Psoas muscle (tissue), 8 donors: Measurements from ENCODE around the gene BLCAP. TPM values are rescaled to one million over a fixed set of nuclear protein-coding genes. Genes with fewer than 3 reads are reported as not detected.

Experiments used
- ATAC-seq, 4 donors: fragments of 200-7000 bp; cut with Tn5 transposase; one replicate each; pipeline ENCODE4 v1.9.1; 2020; ENCODE audit warnings: moderate library complexity in 3 of 4, mild to moderate bottlenecking in 2 of 4
- DNase-seq, 2 donors: peaks; one replicate each; pipeline ENCODE4 v3.0.0-alpha.2; 2020
- H3K27ac ChIP-seq: fragments of 200-600 bp; one replicate; pipeline ENCODE4 v1.8.0; 2022
- H3K27me3 ChIP-seq, 3 donors: fragments of 200-600 bp in 1 of 3; one replicate each; pipeline versions ENCODE4 v1.6.1 to v1.8.0; 2013 to 2022; ENCODE audit warnings: low read length in 2 of 3, mild to moderate bottlenecking in 2 of 3, moderate library complexity in 1 of 3; ENCODE audit not compliant: insufficient read depth in 3 of 3
- H3K36me3 ChIP-seq, 2 donors: fragments of 200-600 bp in 1 of 2; one replicate each; pipeline versions ENCODE4 v1.6.1 to v1.8.0; 2013 to 2022; ENCODE audit warnings: low read depth in 1 of 2, mild to moderate bottlenecking in 1 of 2, moderate library complexity in 1 of 2; ENCODE audit not compliant: insufficient read depth in 1 of 2
- H3K4me1 ChIP-seq: fragments of 200-600 bp; one replicate; pipeline ENCODE4 v1.8.0; 2022
- H3K4me3 ChIP-seq: fragments of 200-600 bp; one replicate; pipeline ENCODE4 v1.8.0; 2022; ENCODE audit warnings: mild to moderate bottlenecking
- H3K9me3 ChIP-seq: fragments of 200-600 bp; one replicate; pipeline ENCODE4 v1.8.0; 2022
- CTCF ChIP-seq: fragments of 200-600 bp; IDR thresholded peaks from one replicate; pipeline ENCODE4 v1.8.0; 2022; ENCODE audit warnings: antibody characterized with exemption
- WGBS, 3 donors: extraction: QIAGEN DNeasy Blood & Tissue Kit; methylation state at CpG; one replicate each; pipeline versions ENCODE4 v1.1.6 to v1.1.7; 2013; 5-methylcytosine and 5-hydroxymethylcytosine counted together
- intact Hi-C, 2 donors: fragments of 100-400 bp; cut with DNase I; formaldehyde crosslinking; loops; one replicate each; pipeline versions ENCODE4 v1.11.0 to v1.14.2; 2022
- polyA plus RNA-seq, 3 donors: library from polyadenylated mRNA; stranded (reverse); fragments of 200-250 nt; gene quantifications; one replicate each; pipeline ENCODE4 v1.2.3, GENCODE V29; 2013
- total RNA-seq, 4 donors: library from RNA; stranded (reverse); fragmentation: NEBNext Ultra II Directional in 2 of 4; extraction: Animal tissue kit (Norgen Biotek cat#: 25700) in 2 of 4; gene quantifications; one replicate each; pipeline versions ENCODE4 v1.2.1 to v1.2.4, GENCODE V29; 2021 to 2023
- donor health status: healthy with polysubstance abuse.
- donor health status: DM: no; HTN: no; CAD: no; lungs with moderate emphysema.
- donor health status: Bipolar disorder and iron deficiency.
- donor health status: healthy.
- donor health status: DM: yes; HTN: yes; CAD: no.
- donor health status: DM: no; HTN: no; CAD: no.
- donor health status: DM: no; HTN: no; CAD: no.
- donor health status: DM: yes; HTN: yes; CAD: no.

BLCAP gene
- total and polyA plus RNA-seq, 7 donors: 267 to 656 (median 366) TPM

DNA sequence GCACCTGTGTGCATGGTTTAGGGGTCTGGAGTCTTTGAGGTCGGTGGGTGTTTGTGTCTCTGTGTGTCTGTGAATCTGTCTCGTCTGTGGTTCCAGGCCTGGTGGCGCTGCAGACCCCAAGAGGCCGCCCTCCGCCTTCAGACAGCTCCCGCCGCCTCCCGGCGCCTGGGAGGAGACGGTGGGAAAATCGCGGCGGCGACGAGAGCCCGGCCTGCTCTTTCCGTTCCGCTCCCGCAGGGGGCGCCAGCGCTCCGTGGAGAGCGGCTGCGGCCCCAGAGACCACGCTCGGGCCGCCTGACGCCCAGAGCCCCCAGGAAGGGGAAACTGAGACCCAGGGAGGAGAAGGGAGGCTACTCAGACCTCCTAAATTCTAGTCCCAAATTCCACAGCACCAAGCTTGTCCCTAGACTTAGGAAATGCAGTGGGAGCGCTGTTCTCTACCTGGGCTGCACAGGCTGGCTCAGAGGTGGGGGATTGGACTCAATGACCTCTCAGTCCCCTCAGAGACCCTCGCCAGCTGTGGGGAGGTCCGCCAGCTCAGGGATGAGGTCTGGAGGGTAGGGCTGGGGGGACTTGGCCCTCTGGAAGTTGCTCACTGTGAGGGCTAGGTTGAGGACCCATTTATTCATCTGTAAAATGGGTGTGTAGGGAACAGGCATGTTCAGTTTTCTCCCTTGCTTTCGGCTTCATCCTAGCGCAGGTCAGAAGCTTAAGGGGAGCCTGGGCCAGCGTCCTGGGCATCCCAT, 36.9 kb upstream of the BLCAP start:
- no peak overlapping the region for H3K4me3 ChIP-seq
- H3K27ac ChIP-seq: no peak overlapping the region
- ATAC-seq: peak; percentile 72 to 91 (median 82)
- H3K4me1 ChIP-seq: no peaks in the 10 kb centered on the region
- peak; percentile 89 for TF ChIP-seq CTCF
- intact Hi-C loops: loop anchor here (2.0 to 10.0 kb wide), 5 partner anchors 340 to 658 kb away; partner anchors contain the start of gene VSTM2L (in 1 of the 2)
- WGBS, 3 donors: 13 to 16% (median 13%) methylated on average over 31 to 34 of the region's 34 CpGs
- peaks cover 0 to 44% (median 8%) of the 10 kb centered on the region in 3 donors for H3K27me3 ChIP-seq
- no peaks in the 10 kb centered on the region for H3K9me3 ChIP-seq
- no peaks in the 10 kb centered on the region for H3K36me3 ChIP-seq
- DNase-seq: peak; percentile 37 to 66

DNA sequence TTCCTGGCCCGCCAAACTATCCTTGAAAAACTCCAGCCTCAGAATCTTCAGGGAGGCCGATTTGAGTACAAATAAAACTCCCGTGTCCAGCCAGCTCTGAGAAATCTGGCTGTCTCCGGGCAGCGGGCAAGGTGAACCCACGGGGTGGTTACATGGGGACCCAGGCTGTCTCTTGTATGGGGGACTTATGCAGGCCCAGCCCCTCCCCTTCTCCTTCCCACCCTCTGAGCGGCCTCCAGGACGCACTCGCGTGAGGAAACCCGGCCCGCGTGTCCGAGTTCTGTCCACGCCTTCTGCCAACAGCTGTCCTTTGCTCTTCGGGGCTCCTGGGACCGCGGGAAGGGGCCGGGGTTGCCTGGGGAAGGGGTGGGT, 36.3 kb upstream of the BLCAP start:
- peak in 1 of 4 donors; percentile 6 for ATAC-seq
- no peak for TF ChIP-seq CTCF
- 28 to 31% (median 28%) methylated on average over 19 of the region's 19 CpGs for WGBS, 3 donors
- intact Hi-C loops: loop anchor here (2.0 to 10.0 kb wide), 5 partner anchors 341 to 658 kb away; partner anchors contain the start of gene VSTM2L (in 1 of the 2)
- H3K4me3 ChIP-seq: no peak overlapping the region
- no peak overlapping the region for H3K27ac ChIP-seq
- no peak for DNase-seq
- no peaks in the 10 kb centered on the region for H3K9me3 ChIP-seq
- no peaks in the 10 kb centered on the region for H3K4me1 ChIP-seq
- peaks cover 0 to 39% (median 8%) of the 10 kb centered on the region in 3 donors for H3K27me3 ChIP-seq
- no peaks in the 10 kb centered on the region for H3K36me3 ChIP-seq

- no peak for TF ChIP-seq CTCF
Measured at GRCh38 chr20:37562695-37563480, 35.2 kb upstream of the BLCAP start.

DNA sequence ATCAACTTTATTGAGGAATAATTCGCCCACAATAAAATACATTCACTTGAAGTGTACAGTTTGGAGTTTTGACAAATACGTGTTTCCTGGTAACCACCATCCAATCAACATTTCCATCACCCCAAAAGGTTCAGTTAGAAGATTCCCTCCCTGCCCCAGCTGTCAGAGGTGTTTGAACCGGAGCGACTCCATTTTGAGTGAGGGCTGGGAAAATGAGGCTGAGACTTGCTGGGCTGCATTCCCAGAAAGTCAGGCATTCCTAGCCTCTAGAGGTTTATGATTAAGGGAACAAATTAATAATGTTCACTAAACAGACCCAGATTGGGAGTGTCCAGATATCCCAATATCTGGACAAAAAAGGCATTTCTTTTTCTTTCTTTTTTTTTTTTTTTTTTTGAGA, 33.0 kb upstream of the BLCAP start:
- 66 to 72% (median 68%) methylated on average over 4 of the region's 4 CpGs for WGBS, 3 donors
- H3K27me3 ChIP-seq: peaks cover 0 to 46% (median 7%) of the 10 kb centered on the region in 3 donors
- intact Hi-C loops: loop anchor here (5.0 to 10.0 kb wide), 4 partner anchors 344 to 662 kb away; partner anchors contain the start of gene VSTM2L (in 1 of the 2)
- DNase-seq (no peak), ATAC-seq (no peak)
- no peak for TF ChIP-seq CTCF
- no peaks in the 10 kb centered on the region for H3K9me3 ChIP-seq
- H3K4me3 ChIP-seq: no peak overlapping the region
- H3K4me1 ChIP-seq: no peaks in the 10 kb centered on the region
- no peaks in the 10 kb centered on the region for H3K36me3 ChIP-seq
- no peak overlapping the region for H3K27ac ChIP-seq

More at GRCh38 chr20:37562695-37563480, 35.2 kb upstream of the BLCAP start:
- ATAC-seq (no peak), DNase-seq (no peak)
- no peaks in the 10 kb centered on the region for H3K36me3 ChIP-seq
- H3K4me1 ChIP-seq: no peaks in the 10 kb centered on the region
- 63 to 74% (median 63%) methylated on average over 3 of the region's 3 CpGs for WGBS, 3 donors
- H3K27ac ChIP-seq: no peak overlapping the region
- intact Hi-C loops: loop anchor here (5.0 to 10.0 kb wide), 4 partner anchors 342 to 659 kb away; partner anchors contain the start of gene VSTM2L (in 1 of the 2)
- no peaks in the 10 kb centered on the region for H3K9me3 ChIP-seq
- peaks cover 0 to 37% (median 8%) of the 10 kb centered on the region in 3 donors for H3K27me3 ChIP-seq
- no peak overlapping the region for H3K4me3 ChIP-seq
